ENCODE results near the gene PHPT1. TPM values are rescaled to one million over a fixed set of nuclear protein-coding genes. Genes with fewer than 3 reads are reported as not detected.

The PHPT1 gene
- total and polyA plus RNA-seq, 2 of the 13 experiments (the other 11 are each of a cell fraction or from before 2014, with no cell fraction given): 189 to 192 TPM

DNA sequence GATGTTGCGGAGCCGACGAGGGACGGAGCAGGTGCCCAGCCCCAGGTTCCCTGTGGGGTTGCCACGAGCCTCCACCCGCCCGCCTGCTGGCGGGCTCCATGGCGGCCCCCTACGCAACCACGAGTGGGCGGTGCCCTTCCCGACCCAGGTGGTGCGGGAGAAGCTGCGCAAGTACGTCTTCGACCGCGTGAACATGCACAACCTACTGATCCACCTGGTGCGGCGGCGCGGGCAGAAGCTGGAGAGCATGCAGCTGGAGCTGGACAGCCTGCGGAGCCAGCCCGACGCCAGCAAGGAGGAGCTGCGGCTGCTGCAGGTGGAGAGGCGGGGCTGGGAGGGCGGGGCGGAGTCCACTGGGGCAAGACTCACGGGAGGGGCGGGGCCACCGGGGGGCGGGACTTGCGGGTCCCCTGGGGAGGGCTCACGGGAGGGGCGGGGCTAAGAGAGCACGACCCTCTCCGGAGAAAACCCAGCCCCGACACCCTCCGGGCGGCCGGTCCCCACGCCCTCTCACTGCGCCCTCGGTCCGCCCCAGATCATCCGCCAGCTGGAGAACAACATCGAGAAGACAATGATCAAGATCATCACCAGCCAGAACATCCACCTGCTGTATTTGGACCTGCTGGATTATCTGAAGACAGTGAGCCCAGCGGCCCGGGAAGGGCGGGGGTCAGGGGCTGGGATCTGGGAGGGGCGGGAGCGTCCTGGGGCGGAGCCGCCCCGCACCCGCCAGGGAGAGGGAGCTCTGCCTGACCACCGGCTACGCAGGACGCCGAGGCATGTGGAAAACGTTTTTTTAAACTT lies 49.2 kb upstream of the PHPT1 start (continued):
- peak; percentile 69; the same call in 1 of the 2 replicates for TF ChIP-seq ZBTB1 (CRISPR knock-in tag; IDR thresholded peaks at IDR 0.05; ENCODE audit: borderline replicate concordance)
- TF ChIP-seq ZNF572 (CRISPR knock-in tag; IDR thresholded peaks at IDR 0.05): no peak
- TF ChIP-seq, protein P1, sequence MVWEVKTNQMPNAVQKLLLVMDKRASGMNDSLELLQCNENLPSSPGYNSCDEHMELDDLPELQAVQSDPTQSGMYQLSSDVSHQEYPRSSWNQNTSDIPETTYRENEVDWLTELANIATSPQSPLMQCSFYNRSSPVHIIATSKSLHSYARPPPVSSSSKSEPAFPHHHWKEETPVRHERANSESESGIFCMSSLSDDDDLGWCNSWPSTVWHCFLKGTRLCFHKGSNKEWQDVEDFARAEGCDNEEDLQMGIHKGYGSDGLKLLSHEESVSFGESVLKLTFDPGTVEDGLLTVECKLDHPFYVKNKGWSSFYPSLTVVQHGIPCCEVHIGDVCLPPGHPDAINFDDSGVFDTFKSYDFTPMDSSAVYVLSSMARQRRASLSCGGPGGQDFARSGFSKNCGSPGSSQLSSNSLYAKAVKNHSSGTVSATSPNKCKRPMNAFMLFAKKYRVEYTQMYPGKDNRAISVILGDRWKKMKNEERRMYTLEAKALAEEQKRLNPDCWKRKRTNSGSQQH (CRISPR knock-in tag; IDR thresholded peaks at IDR 0.05; ENCODE audit: low read depth): 0 out of 2 replicates have a peak, but pooled peaks have one; percentile 40
- peak; percentile 35; the same call in 1 of the 2 replicates for TF ChIP-seq XBP1 (CRISPR knock-in tag; IDR thresholded peaks at IDR 0.05)
- TF ChIP-seq, protein P2, sequence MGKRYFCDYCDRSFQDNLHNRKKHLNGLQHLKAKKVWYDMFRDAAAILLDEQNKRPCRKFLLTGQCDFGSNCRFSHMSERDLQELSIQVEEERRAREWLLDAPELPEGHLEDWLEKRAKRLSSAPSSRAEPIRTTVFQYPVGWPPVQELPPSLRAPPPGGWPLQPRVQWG (CRISPR knock-in tag; IDR thresholded peaks at IDR 0.05; ENCODE audit: borderline replicate concordance, low read depth): no peak
- no peak for TF ChIP-seq ZNF720 (CRISPR knock-in tag; IDR thresholded peaks at IDR 0.05)
- TF ChIP-seq SP140L (CRISPR knock-in tag; IDR thresholded peaks at IDR 0.05; ENCODE audit: borderline replicate concordance): no peak
- TF ChIP-seq ZNF772 (CRISPR knock-in tag; IDR thresholded peaks at IDR 0.05): peak; percentile 36; the same call in 1 of the 2 replicates
- TF ChIP-seq AGO1 (IDR thresholded peaks at IDR 0.05; ENCODE audit: low read depth, low read length, poor library complexity, severe bottlenecking): peak; percentile 81
- TF ChIP-seq ATF7 (IDR thresholded peaks at IDR 0.05): no peak
- no peak for TF ChIP-seq ATF7 (CRISPR knock-in tag; IDR thresholded peaks at IDR 0.05)
- TF ChIP-seq, protein P3, sequence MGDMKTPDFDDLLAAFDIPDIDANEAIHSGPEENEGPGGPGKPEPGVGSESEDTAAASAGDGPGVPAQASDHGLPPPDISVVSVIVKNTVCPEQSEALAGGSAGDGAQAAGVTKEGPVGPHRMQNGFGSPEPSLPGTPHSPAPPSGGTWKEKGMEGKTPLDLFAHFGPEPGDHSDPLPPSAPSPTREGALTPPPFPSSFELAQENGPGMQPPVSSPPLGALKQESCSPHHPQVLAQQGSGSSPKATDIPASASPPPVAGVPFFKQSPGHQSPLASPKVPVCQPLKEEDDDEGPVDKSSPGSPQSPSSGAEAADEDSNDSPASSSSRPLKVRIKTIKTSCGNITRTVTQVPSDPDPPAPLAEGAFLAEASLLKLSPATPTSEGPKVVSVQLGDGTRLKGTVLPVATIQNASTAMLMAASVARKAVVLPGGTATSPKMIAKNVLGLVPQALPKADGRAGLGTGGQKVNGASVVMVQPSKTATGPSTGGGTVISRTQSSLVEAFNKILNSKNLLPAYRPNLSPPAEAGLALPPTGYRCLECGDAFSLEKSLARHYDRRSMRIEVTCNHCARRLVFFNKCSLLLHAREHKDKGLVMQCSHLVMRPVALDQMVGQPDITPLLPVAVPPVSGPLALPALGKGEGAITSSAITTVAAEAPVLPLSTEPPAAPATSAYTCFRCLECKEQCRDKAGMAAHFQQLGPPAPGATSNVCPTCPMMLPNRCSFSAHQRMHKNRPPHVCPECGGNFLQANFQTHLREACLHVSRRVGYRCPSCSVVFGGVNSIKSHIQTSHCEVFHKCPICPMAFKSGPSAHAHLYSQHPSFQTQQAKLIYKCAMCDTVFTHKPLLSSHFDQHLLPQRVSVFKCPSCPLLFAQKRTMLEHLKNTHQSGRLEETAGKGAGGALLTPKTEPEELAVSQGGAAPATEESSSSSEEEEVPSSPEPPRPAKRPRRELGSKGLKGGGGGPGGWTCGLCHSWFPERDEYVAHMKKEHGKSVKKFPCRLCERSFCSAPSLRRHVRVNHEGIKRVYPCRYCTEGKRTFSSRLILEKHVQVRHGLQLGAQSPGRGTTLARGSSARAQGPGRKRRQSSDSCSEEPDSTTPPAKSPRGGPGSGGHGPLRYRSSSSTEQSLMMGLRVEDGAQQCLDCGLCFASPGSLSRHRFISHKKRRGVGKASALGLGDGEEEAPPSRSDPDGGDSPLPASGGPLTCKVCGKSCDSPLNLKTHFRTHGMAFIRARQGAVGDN (CRISPR knock-in tag; IDR thresholded peaks at IDR 0.05): peak; percentile 38
- TF ChIP-seq THAP11 (CRISPR knock-in tag; IDR thresholded peaks at IDR 0.05): 0 out of 2 replicates have a peak, but pooled peaks have one; percentile 0
- no peak for TF ChIP-seq ADNP (CRISPR knock-in tag; IDR thresholded peaks at IDR 0.05)
- no peak for TF ChIP-seq SOX6 (IDR thresholded peaks at IDR 0.05)
- 0 out of 2 replicates have a peak, but pooled peaks have one; percentile 0 for TF ChIP-seq SOX6 (CRISPR knock-in tag; IDR thresholded peaks at IDR 0.05)
- TF ChIP-seq, protein P4, sequence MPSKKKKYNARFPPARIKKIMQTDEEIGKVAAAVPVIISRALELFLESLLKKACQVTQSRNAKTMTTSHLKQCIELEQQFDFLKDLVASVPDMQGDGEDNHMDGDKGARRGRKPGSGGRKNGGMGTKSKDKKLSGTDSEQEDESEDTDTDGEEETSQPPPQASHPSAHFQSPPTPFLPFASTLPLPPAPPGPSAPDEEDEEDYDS (CRISPR knock-in tag; IDR thresholded peaks at IDR 0.05): peak; percentile 91
- TF ChIP-seq BRD4 (CRISPR knock-in tag; IDR thresholded peaks at IDR 0.05): no peak
- TF ChIP-seq CREB1 (IDR thresholded peaks at IDR 0.05): no peak
- no peak for TF ChIP-seq CREB1 (CRISPR knock-in tag; IDR thresholded peaks at IDR 0.05)
- 0 out of 2 replicates have a peak, but pooled peaks have one; percentile 33 for TF ChIP-seq ZNF232 (CRISPR knock-in tag; IDR thresholded peaks at IDR 0.05; ENCODE audit: borderline replicate concordance)
- TF ChIP-seq MEIS2 (CRISPR knock-in tag; IDR thresholded peaks at IDR 0.05): no peak
- 0 out of 2 replicates have a peak, but pooled peaks have one; percentile 31 for TF ChIP-seq CREM (IDR thresholded peaks at IDR 0.05)
- no peak for TF ChIP-seq CREM (CRISPR knock-in tag; IDR thresholded peaks at IDR 0.05)
- TF ChIP-seq ZNF441 (CRISPR knock-in tag; IDR thresholded peaks at IDR 0.05; ENCODE audit: borderline replicate concordance): no peak
- TF ChIP-seq TCF12 (IDR thresholded peaks at IDR 0.05): no peak
- TF ChIP-seq TCF12 (CRISPR knock-in tag; IDR thresholded peaks at IDR 0.05): no peak

Measured in HepG2 (cell line).